KOPT-K1 (cell line): ENCODE measurements around the gene CRIP1.

Source experiments
- H3K27ac ChIP-seq: fragments of 200-600 bp; sonication (generic); 2 replicates; pipeline ENCODE4 v1.5.1; 2016; ENCODE audit warnings: antibody characterized with exemption, mild to moderate bottlenecking, low read depth, low read length; ENCODE audit not compliant: poor library complexity, severe bottlenecking
- H3K36me3 ChIP-seq: fragments of 200-600 bp; sonication (generic); 2 replicates; pipeline ENCODE4 v1.5.1; 2017; ENCODE audit warnings: antibody characterized with exemption, mild to moderate bottlenecking, low read length, moderate library complexity; ENCODE audit not compliant: insufficient read depth
- H3K9me3 ChIP-seq: fragments of 200-600 bp; sonication (generic); 2 replicates; pipeline ENCODE4 v1.5.1; 2017; ENCODE audit warnings: antibody characterized with exemption, low read length, mild to moderate bottlenecking; ENCODE audit not compliant: insufficient read depth, poor library complexity, severe bottlenecking

The CRIP1 gene

GRCh38 chr14:105486163-105486973 is at the start of gene CRIP1:
CRIP1 (plus strand) TSS chr14:105486886; CDS start chr14:105487260, 374 bp downstream.
- Histone ChIP-seq H3K27ac (peak within 1 kb of the TSS; percentile 62), H3K9me3 (no peaks in the 10 kb centered on the region), H3K36me3 (no peaks in the 10 kb centered on the region)

- H3K9me3 ChIP-seq, result peaks cover 7% of the 10 kb centered on the region
- H3K36me3 ChIP-seq, result peaks cover 84% of the 10 kb centered on the region
- no peak overlapping the region for H3K27ac ChIP-seq
These were observed 49.6 kb upstream of the CRIP1 start for GRCh38 chr14:105436891-105437722.

DNA sequence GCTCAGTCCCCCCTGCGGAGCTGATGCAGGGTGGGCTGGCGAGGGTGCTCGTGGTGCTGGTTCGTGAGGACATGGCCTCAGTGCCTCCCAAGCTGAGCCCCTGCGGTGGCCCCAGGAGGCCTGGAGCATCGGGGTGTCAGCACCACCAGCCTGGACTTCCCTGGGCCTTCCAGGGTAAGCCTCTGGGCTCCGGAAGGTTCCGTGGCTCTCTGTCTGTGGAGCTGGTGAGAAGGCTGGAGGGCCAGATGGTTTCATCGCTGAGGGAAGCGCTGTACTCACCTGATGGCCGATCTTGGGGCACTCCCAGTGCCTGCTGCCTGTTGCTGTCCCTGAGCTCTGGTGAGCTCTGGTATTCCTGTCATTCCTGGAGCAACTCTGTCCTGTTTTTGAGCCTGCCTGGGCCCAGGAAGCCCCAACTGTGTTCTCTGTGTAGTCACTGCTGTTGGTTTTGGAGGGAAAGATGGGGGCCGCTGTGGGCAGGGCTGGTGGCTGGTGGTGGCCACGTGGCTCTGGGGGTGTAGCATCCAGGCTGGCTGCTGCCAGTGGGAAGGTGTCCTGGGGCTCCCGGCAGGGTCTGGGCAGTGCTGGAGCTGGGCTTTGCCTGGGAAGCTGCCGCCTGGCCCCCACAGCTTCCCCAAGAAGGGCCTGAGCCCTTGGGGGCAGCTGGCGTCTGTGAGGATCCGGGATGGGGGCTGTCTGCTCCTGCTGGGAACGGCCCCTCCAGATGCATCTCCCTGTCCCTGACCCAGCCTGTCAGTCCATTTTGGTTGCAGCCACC is 48.8 kb upstream of the CRIP1 start:
- Histone ChIP-seq H3K36me3 (peaks cover 88% of the 10 kb centered on the region), H3K27ac (no peak overlapping the region), H3K9me3 (peaks cover 7% of the 10 kb centered on the region)

DNA sequence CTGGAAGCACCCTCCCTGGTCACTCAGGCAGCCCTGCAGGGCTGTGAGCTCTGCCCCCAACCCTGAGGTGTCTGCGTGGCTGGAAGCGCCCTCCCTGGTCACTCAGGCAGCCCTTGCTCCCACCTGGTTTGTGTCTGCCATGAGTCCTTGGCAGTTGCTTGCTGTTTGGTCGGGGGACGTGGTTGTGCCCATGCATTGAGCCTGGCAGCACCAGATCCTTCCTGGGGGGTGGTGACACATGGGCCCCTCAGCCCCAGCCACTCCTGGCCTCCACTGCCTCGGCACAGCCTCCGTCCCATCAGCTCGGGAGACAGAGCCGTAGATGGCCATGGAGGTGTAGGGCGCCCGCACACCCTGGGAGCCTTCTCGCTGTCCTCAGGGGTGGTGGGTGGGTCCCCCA is 47.5 kb upstream of the CRIP1 start:
- H3K27ac ChIP-seq, result no peak overlapping the region
- peaks cover 7% of the 10 kb centered on the region for H3K9me3 ChIP-seq
- H3K36me3 ChIP-seq, result peaks cover 90% of the 10 kb centered on the region

DNA sequence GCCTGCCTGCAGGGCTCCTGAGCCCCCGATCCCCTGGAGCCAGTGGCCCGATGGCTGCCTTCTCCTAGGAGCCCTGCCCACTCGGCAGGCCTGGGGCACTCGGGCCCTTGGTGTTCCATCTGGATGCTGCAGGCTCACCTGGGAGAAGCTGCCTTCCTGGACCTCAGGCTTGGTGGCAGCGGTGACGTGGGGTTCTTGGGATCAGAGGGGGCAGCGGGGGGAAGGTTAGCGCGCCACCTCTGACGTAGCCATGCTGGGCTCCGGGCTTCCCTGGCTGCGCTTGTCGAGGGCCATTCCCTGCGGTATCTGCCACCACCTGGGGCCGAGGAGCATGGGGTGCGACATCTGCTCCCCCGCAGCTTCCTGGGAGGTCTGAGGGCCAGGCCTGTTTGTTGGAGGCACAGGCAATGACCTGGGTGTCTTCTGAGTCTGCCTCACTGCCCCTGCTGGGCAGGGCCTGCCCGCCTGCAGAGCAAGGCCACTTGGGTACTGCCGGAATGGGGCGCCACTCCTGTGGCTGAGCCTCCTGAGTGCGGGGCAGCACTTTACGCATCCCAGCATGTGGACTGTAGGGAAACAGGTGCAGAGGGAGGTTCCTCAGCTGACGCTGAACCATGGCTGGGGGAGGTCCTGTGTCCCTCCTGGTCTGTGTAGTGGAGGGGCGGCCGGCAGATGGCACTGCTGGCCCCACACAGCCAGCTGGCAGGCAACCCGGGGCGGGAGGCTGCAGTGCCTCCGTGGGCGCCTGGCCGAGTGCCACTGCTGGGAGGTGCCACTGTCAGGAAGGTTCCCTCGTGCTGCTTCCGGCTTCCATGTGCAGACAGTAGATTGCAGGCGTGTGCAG is 46.8 kb upstream of the CRIP1 start:
- no peak overlapping the region for H3K27ac ChIP-seq
- peaks cover 89% of the 10 kb centered on the region for H3K36me3 ChIP-seq
- H3K9me3 ChIP-seq, result peaks cover 7% of the 10 kb centered on the region

GRCh38 chr14:105440554-105440900 is 46.2 kb upstream of the CRIP1 start:
- H3K27ac ChIP-seq, result no peak overlapping the region
- H3K36me3 ChIP-seq, result peaks cover 89% of the 10 kb centered on the region
- peaks cover 3% of the 10 kb centered on the region for H3K9me3 ChIP-seq

DNA sequence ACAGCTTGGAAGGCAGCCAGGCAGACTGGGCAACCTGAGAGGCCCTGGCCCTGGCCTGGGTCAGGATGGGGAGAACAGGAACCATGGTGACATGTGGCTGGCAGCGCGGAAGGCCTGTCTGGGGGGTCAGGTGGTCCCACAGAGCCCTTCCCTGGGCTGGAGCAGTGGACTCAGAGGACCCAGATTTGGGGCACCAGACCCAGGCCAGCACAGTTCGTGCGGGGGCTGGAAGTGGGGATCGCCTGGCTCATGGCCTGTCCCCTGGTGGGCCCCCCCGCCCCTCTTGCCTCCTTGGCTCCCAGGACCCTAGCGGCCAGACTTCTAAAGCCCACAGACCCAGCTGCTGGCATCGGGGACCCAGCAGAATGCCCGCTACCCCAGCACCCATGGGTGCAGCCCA is 45.7 kb upstream of the CRIP1 start:
- Histone ChIP-seq H3K9me3 (no peaks in the 10 kb centered on the region), H3K27ac (no peak overlapping the region), H3K36me3 (peaks cover 89% of the 10 kb centered on the region)

DNA sequence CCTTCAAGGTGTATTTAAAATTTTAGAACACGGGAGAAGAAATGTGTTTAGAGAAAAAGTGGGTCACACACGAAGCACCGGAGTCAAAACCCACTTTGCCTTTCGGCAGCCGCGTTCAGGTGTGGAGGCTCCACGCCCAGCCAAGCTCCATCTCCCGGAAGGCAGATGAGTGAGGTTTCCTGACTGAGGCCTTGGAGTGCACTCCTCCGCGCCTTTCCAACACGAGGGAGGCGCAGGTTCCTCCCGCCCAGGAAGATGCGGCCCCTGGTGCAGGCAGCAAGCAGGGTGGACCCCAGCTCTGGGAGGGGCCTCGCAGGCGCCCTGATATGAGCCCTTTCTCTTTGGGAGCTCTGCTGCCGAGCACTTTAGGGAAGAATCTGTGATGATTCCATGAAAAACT is 44.6 kb upstream of the CRIP1 start:
- no peaks in the 10 kb centered on the region for H3K9me3 ChIP-seq
- peaks cover 89% of the 10 kb centered on the region for H3K36me3 ChIP-seq
- no peak overlapping the region for H3K27ac ChIP-seq

DNA sequence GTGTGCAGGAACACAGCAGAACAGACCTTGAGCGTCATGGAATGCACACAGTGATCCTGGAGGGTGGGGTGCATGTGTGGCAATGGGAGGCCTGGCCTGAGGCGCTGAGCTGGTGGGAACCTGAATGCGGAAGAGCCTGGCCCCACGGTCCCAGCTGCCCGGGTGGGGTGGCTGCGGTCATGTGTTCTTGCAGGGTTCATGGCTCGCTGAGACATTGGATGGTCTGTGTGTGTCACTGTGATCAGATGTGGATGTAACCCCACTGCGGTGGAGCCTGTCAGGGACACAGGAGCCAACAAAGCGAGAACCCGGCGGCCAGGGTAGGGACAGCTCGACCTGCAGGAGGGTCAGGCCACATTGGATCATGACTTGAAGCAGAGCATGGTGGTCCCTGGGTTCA is 43.9 kb upstream of the CRIP1 start:
- H3K27ac ChIP-seq, result no peak overlapping the region
- peaks cover 89% of the 10 kb centered on the region for H3K36me3 ChIP-seq
- no peaks in the 10 kb centered on the region for H3K9me3 ChIP-seq

DNA sequence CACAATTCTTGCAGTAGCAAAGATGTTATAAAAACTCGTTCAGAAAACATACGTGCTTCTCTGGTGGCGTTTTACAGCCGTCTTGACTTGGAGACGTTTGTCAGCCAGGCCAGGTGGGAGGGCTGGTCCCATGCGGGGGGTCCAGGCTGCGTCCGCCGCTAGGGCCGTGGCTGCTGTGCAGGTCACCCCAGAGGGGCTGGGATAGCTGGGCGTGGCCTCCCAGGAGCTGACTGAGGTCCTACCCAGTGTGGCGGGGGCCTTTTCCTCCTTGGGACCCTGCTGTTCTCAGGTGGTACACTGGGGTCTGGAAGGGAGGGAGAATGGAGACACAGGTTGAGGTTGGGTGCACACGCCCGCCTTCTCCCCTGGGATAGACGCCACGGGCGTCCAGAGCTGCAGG is 41.8 kb upstream of the CRIP1 start:
- Histone ChIP-seq H3K36me3 (peaks cover 88% of the 10 kb centered on the region), H3K9me3 (no peaks in the 10 kb centered on the region), H3K27ac (no peak overlapping the region)

DNA sequence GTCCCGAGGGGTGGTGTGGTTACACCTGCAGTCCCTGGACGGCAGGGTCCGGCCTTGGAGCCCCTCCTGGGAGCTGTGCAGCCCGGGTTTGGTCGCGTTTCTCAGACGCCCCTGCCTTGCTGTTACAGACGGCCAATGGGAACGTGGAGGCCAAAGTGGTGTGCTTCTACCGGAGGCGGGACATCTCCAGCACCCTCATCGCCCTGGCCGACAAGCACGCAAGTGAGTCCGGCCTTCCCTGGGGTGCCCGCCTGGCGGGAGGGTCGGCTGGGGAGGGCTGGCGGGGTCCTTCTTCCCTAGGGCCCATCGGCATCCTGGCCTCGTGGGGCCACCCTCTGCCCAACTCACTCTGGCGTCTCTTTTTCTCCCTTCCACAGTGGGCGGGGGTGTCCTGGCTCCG is 41.4 kb upstream of the CRIP1 start:
- peaks cover 88% of the 10 kb centered on the region for H3K36me3 ChIP-seq
- no peak overlapping the region for H3K27ac ChIP-seq
- no peaks in the 10 kb centered on the region for H3K9me3 ChIP-seq

GRCh38 chr14:105445901-105446845 is 40.5 kb upstream of the CRIP1 start:
- Histone ChIP-seq H3K36me3 (peaks cover 88% of the 10 kb centered on the region), H3K9me3 (no peaks in the 10 kb centered on the region)

DNA sequence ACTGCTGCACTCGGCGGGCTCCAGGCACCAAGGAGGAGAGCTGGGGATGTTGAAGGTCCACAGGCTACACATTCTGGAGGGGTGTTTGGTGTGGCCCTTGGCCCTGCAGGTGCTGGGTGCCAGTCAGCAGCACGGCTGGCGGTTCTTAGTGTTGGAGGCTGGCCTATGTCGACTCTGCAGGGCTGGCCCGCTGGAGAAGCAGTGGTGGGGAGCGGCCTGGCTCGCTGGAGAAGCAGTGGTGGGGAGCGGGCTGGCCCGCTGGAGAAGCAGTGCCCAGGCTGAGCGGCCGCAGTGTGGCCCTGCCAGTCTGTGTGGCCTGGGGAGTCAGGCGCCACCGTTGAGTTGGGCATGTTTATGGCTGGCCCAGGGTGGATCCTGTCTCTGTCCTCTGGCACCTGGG is 39.7 kb upstream of the CRIP1 start:
- no peaks in the 10 kb centered on the region for H3K9me3 ChIP-seq
- peaks cover 89% of the 10 kb centered on the region for H3K36me3 ChIP-seq
- no peak overlapping the region for H3K27ac ChIP-seq

More at GRCh38 chr14:105445901-105446845, 40.5 kb upstream of the CRIP1 start:
- no peak overlapping the region for H3K27ac ChIP-seq
